ENCODE data around the gene UBC.

Gene UBC

DNA sequence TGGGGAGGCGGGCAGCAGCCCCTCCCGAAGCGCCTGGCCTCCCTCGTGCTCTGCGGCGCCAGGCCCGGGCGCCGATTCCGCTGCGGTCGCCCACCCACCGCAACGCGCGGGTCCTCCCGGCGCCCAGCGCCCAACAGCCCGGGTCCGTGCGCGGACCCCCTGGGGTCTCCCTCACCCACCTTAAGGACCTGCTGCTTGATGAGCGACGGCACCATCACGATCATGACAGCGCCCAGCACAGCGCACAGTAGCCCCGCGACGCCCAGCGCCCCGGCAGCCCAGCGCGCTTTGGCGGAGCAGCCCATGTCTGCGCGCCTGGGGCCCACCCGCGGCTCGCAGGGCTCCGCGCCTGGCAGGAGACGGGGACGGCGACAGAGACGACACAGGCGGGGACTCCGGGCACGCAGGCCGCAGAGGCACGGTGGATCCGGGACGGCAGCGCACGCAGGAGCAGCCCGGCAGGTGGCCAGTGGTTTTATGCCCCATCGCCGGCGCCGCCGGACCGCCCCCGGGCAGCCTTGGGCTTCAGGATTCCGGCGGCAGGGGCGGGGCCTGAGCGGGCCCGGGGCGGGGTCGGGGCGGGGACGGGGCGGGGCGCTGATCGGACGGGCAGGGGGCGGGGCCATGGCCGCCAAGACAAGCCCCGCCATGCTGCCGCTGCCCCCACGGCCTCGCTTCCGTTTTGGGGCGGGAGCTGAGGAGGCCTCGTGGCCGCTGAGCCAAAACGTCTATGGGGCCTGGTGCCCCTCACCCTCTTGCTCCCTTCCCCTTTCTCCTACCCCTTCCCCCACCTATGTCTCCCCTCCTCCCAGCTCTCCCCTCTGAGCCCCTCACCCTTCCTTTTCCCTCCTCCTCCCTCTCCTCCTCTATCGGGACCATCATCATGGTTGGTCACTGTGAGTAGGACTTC, 50.8 kb downstream of the UBC start, which contains the start of gene SCARB1:
SCARB1 (minus strand) TSS at position 449 of the 910 bp plus-strand sequence; CDS start at position 305, 144 bp downstream.
- peak; percentile 84 for DNase-seq

DNA sequence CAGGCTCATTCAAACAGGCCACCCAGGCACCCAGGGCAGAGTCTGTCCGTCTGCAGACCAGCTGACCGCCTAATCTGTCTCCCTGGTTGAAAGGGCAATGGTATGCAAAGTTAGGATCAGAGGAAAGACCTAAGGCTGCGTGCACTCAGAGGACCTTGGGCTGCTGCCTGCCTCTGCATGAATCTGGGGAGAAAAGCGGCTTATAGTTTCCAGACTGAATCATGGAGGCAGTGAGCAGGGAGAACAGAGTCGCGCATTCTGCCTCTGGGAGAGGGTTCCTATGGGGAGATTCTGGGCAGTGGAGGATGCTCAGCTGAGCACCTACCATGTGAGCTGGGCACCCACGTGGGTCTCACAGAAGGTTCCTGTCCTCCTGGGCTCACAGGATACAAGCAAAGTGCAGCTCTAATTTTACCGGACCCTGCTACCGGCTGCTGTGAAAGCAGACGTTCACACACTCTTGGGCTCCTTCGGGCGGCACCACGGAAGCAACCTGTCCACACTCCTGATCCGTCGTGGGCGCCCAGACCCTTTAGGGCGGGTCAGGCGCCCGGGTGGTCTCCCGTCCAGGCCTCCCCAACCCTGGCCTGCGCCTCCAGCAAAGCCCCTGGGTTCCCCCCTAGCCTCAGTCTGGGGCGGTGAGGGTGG, 51.6 kb downstream of the UBC start:
- peak; percentile 33 for DNase-seq

DNA sequence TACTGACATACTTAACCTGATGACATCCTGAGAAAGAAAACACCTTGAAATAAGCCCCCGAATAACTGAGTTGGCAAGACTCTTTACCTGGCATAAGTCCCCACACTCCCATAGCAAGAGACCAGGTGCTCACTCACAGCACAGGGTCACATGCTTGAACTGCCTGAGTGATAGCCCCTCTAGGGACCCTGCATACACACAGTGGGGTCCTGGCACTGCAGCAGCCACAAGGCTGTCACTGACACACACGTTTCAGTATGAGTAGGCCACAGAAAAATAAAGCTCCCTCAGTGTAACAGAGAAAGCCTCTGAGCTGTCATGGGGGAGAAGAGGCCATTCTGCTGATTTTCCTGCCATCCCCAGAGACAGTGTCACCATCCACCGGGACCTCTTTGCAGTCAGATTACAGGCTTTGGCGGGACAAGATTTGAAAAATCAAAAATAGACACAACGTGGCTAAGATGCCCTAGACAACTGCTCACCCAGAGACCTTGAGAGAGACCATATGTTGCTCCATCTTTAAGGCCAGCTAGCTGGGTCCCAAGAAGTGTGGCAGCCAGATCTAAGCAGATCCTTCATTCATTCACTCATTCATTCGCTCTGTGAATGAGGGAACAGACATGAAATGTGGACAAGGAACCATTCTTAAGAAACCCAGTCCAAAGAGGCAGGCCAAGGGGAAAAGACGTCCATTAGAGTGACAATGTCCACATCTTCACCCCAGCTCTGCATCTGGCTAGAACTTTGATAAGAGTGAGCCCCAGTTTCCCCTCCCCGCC, 52.4 kb downstream of the UBC start:
- no peak for DNase-seq
